AG10803 (cell line): ENCODE results near the gene DERA.
"Not testable (repeated sequence)": the region's sequence is repeated elsewhere in the genome, so short reads cannot be mapped to it uniquely, and the experiment has no call there.

Experiments
- DNase-seq: peaks from one replicate; pipeline ENCODE4 v3.0.0; 2010; ENCODE audit warnings: low read depth
- H3K4me3 ChIP-seq: 2 replicates; pipeline ENCODE4 v1.5.1; 2011; ENCODE audit warnings: mild to moderate bottlenecking, low read length, control low read depth
- CTCF ChIP-seq: conservative IDR thresholded peaks from 2 replicates; pipeline ENCODE4 v1.5.1; 2011; ENCODE audit warnings: mild to moderate bottlenecking, low read length, control low read depth, inconsistent platforms

The DERA gene

GRCh38 chr12:15910864-15911721, at the start of gene DERA:
TSS of gene DERA (plus strand) at chr12:15911332. CDS start at chr12:15911384, 52 bp downstream.
- peak within 1 kb of the TSS; percentile 69 for H3K4me3 ChIP-seq
- DNase-seq, result peak; percentile 72
- no peak for TF ChIP-seq CTCF

- no peak for TF ChIP-seq CTCF
- H3K4me3 ChIP-seq, result no peak overlapping the region
- DNase-seq, result no peak
These were observed 49.7 kb upstream of the DERA start for GRCh38 chr12:15861404-15861803.

GRCh38 chr12:15862840-15863239, 48.3 kb upstream of the DERA start:
- DNase-seq, result no peak
- TF ChIP-seq CTCF, result no peak
- H3K4me3 ChIP-seq, result no peak overlapping the region

- no peak for DNase-seq
- no peak for TF ChIP-seq CTCF
- H3K4me3 ChIP-seq, result no peak overlapping the region
These were observed 47.8 kb upstream of the DERA start for GRCh38 chr12:15863372-15863771.

- DNase-seq, result no peak
- no peak for TF ChIP-seq CTCF
- no peak overlapping the region for H3K4me3 ChIP-seq
These were observed 47.1 kb upstream of the DERA start for GRCh38 chr12:15863984-15864383.

- no peak for DNase-seq
- H3K4me3 ChIP-seq, result no peak overlapping the region
- no peak for TF ChIP-seq CTCF
These were observed 42.9 kb upstream of the DERA start for GRCh38 chr12:15868186-15868585.

GRCh38 chr12:15873556-15873955, 37.6 kb upstream of the DERA start:
- no peak for TF ChIP-seq CTCF
- DNase-seq, result no peak
- H3K4me3 ChIP-seq, result no peak overlapping the region

- not testable (repeated sequence) for DNase-seq
These were observed 36.5 kb upstream of the DERA start for GRCh38 chr12:15874556-15875145.

More at GRCh38 chr12:15874556-15875145, 36.5 kb upstream of the DERA start:
- not testable (repeated sequence) for H3K4me3 ChIP-seq
